T-helper 22 cell (primary cell): ENCODE data around the gene GNPDA1.

Experiments used
- DNase-seq: peaks from one replicate; pipeline ENCODE4 v3.0.0-alpha.2; 2020; ENCODE audit warnings: low read depth

GNPDA1 gene

GRCh38 chr5:141957367-141957996 lies 55.3 kb downstream of the GNPDA1 start:
- DNase-seq = no peak

DNA sequence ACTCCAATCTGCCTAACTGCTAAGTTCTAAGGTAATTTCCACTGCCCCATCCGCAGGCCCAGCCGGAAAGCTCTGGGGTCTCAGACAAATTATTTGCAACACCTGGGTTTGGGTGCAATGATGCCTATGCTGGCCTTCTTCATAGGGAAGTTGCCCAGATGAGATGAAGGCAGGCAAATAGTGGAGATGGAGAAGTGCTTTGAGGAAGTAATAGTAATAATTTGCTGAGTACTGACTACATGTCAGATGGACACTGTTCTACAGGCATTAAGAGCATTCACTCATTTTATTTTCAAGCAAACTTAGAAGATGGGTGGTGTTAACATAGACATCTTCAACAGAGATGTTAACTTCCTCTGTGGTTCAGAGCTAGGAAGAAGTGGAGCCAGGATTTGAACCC lies 58.6 kb downstream of the GNPDA1 start:
- DNase-seq = no peak

- DNase-seq = no peak
Measured at GRCh38 chr5:141952020-141952419, 60.8 kb downstream of the GNPDA1 start.

DNA sequence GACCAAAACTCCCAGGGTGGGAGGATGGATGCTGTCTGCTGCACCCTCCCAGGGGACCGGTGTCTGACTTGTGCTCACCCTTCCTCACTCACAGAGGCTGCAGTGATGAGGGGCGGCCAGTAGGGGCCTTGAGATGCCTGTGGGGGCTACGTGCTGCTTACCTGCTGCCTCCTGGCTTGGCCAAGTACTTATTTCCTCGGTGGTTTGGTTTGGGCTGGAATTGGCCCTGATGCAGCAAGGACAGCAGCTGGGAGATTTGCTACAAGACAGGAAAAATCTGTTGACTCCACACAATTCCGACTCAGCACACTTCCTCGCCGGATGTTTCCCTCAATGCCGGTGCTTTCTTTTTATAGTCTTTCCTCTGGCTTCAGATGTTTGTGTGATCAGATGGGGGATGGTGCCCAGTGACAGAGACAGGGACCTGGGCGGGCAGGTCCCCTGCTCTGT lies 61.5 kb downstream of the GNPDA1 start:
- no peak for DNase-seq
